GM18873 (cell line): ENCODE results near the gene USP9X.
"Not testable (repeated sequence)": the region's sequence is repeated elsewhere in the genome, so short reads cannot be mapped to it uniquely, and the experiment has no call there.

Source experiments
- ATAC-seq: cut with Tn5 transposase; IDR thresholded peaks from one replicate; pipeline ENCODE4 v1.9.1; 2021; ENCODE audit warnings: mild to moderate bottlenecking, moderate library complexity, moderate number of reproducible peaks; ENCODE audit not compliant: unreplicated experiment, low FRiP score

The USP9X gene

GRCh38 chrX:41084044-41084892, 977 bp upstream of the USP9X start:
- peak; percentile 66 for ATAC-seq

GRCh38 chrX:41085512-41085877, 250 bp downstream of the USP9X start:
- ATAC-seq, result peak; percentile 22

GRCh38 chrX:41085878-41086626, 807 bp downstream of the USP9X start:
- ATAC-seq, result peak; percentile 17

- ATAC-seq, result no peak
Measured at GRCh38 chrX:41086627-41086932, 1.3 kb downstream of the USP9X start.

GRCh38 chrX:41087201-41087600, 2.0 kb downstream of the USP9X start:
- no peak for ATAC-seq

GRCh38 chrX:41090568-41091238, 5.5 kb downstream of the USP9X start:
- no peak for ATAC-seq

GRCh38 chrX:41092776-41093175, 7.5 kb downstream of the USP9X start:
- ATAC-seq, result no peak

GRCh38 chrX:41095174-41095573, 9.9 kb downstream of the USP9X start:
- no peak for ATAC-seq

- no peak for ATAC-seq
Measured at GRCh38 chrX:41095908-41096307, 10.7 kb downstream of the USP9X start.

- ATAC-seq, result no peak
Measured at GRCh38 chrX:41096339-41096955, 11.2 kb downstream of the USP9X start.

- ATAC-seq, result no peak
Measured at GRCh38 chrX:41097326-41097725, 12.1 kb downstream of the USP9X start.

- ATAC-seq, result no peak
Measured at GRCh38 chrX:41100200-41100599, 15.0 kb downstream of the USP9X start.

- no peak for ATAC-seq
Measured at GRCh38 chrX:41100819-41101218, 15.6 kb downstream of the USP9X start.

- ATAC-seq, result no peak
Measured at GRCh38 chrX:41105005-41105404, 19.8 kb downstream of the USP9X start.

- not testable (repeated sequence) for ATAC-seq
Measured at GRCh38 chrX:41106257-41106656, 21.0 kb downstream of the USP9X start.

GRCh38 chrX:41108007-41108406, 22.8 kb downstream of the USP9X start:
- no peak for ATAC-seq

GRCh38 chrX:41108463-41109205, 23.4 kb downstream of the USP9X start:
- ATAC-seq, result no peak

GRCh38 chrX:41110801-41111625, 25.8 kb downstream of the USP9X start:
- ATAC-seq, result no peak

GRCh38 chrX:41115104-41115425, 29.8 kb downstream of the USP9X start:
- not testable (repeated sequence) for ATAC-seq

GRCh38 chrX:41116948-41117347, 31.7 kb downstream of the USP9X start:
- ATAC-seq, result peak; percentile 86
